Lower leg skin (tissue), 4 donors: Measurements from ENCODE around the gene C5orf34. TPM values are rescaled to one million over a fixed set of nuclear protein-coding genes. Genes with fewer than 3 reads are reported as not detected.

Source experiments
- DNase-seq, 2 donors: peaks; one replicate each; pipeline ENCODE4 v3.0.0-alpha.2; 2019; ENCODE audit warnings: low spot score in 2 of 2
- H3K4me3 ChIP-seq: fragments of 200-600 bp; sonication (generic); 2 replicates; pipeline ENCODE4 v1.5.1; 2017; ENCODE audit warnings: mild to moderate bottlenecking, low read depth; ENCODE audit not compliant: poor library complexity, severe bottlenecking
- CTCF ChIP-seq, 3 donors: fragments of 450-650 bp; IDR thresholded peaks; one replicate each; pipeline ENCODE4 v1.5.1; 2016; ENCODE audit warnings: antibody characterized with exemption in 3 of 3, mild to moderate bottlenecking in 3 of 3, moderate library complexity in 2 of 3
- POLR2A ChIP-seq, 2 donors: fragments of 450-650 bp; IDR thresholded peaks; one replicate each; pipeline ENCODE4 v1.6.1; 2016 to 2017; ENCODE audit warnings: antibody characterized with exemption in 2 of 2, mild to moderate bottlenecking in 1 of 2, moderate library complexity in 1 of 2
- WGBS, 2 donors: methylation state at CpG; one replicate each; pipeline ENCODE4 v1.1.5; 2018; 5-methylcytosine and 5-hydroxymethylcytosine counted together
- intact Hi-C: fragments of 100-400 bp; cut with DNase I; formaldehyde crosslinking; loops from one replicate; pipeline ENCODE4 v1.15.0; 2023; ENCODE audit warnings: low total_unique reads
- total RNA-seq, 4 donors: library from RNA; depleted of rRNA; stranded (reverse); fragments of >200 nt; gene quantifications; one replicate each; pipeline ENCODE4 v1.1.0, GENCODE V29; 2016

C5orf34 gene
- total RNA-seq, 4 donors from 2014 or later = 0.91 to 3.9 (median 1.4) TPM

DNA sequence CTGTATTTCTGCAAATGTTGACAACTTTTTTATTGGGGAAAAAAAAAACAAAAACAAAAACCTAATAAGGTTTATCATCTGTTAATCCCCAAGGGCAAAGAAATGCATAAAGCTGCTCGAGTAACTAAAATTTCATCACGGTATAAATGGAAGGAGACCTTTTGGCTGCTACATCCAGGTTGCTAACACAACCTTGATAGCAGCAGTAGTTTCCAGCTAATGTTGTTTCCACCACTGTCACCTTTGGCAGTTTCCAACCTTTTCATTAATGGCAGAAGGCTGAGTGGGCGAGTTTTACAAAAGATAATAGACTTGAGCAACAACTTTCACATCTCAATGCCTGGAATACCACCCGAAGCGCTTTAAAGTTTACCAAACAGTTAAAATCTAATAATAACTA lies 33.4 kb upstream of the C5orf34 start:
- no peak overlapping the region for H3K4me3 ChIP-seq
- 81 to 83% methylated on average over 5 of the region's 5 CpGs for WGBS, 2 donors
- intact Hi-C loops = no loop called here
- DNase-seq = no peak
- TF ChIP-seq POLR2A (IDR thresholded peaks at IDR 0.05) = no peak
- no peak for TF ChIP-seq CTCF (IDR thresholded peaks at IDR 0.05)

- no peak overlapping the region for H3K4me3 ChIP-seq
- WGBS, 2 donors = 93 to 95% methylated on average over 2 of the region's 2 CpGs
- DNase-seq = no peak
- no peak for TF ChIP-seq CTCF (IDR thresholded peaks at IDR 0.05)
- TF ChIP-seq POLR2A (IDR thresholded peaks at IDR 0.05) = no peak
- intact Hi-C loops = no loop called here
Measured at GRCh38 chr5:43547532-43547931, 32.6 kb upstream of the C5orf34 start.

DNA sequence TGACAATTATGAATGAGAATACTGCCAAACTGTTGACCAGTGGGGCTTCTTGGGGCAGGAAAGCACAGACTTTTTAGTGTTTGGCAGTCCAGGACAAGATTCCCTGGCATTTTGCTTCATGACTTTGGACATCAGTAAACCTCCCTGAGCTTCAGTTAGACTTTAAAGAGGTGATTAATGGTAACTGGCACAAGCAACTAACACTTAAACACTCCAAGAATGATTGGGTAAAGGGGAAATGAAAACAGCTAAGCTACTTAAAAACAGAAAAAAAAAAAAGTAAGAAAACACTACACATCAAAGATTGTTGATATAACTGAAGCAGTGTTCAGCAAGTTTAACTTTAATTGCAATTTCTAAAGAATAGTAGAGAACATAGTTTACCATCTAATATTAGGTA lies 28.5 kb upstream of the C5orf34 start:
- no peak for TF ChIP-seq POLR2A (IDR thresholded peaks at IDR 0.05)
- TF ChIP-seq CTCF (IDR thresholded peaks at IDR 0.05) = no peak
- intact Hi-C loops = no loop called here
- no peak for DNase-seq
- no peak overlapping the region for H3K4me3 ChIP-seq

DNA sequence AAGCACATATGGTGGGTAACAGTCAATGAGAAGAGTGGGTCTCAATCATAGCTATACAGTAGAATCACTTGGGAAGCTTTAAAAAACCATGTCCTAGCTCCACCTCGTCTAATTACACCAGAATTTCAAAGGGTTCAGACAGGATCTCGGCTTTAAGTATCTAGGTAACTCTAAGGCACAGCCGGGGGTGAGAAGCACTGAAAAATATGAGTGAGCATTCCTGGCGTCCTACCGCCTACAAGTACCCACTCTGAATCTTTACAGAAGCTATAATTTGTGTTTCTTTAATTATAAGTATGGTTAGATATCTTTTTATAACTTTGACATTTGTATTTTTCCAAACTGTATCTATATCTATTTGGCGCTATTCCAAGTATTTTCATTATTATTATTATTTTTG lies 25.8 kb upstream of the C5orf34 start:
- intact Hi-C loops = no loop called here
- no peak for TF ChIP-seq CTCF (IDR thresholded peaks at IDR 0.05)
- no peak for TF ChIP-seq POLR2A (IDR thresholded peaks at IDR 0.05)
- H3K4me3 ChIP-seq = no peak overlapping the region
- DNase-seq = no peak
- 90 to 91% methylated on average over 6 of the region's 6 CpGs for WGBS, 2 donors

DNA sequence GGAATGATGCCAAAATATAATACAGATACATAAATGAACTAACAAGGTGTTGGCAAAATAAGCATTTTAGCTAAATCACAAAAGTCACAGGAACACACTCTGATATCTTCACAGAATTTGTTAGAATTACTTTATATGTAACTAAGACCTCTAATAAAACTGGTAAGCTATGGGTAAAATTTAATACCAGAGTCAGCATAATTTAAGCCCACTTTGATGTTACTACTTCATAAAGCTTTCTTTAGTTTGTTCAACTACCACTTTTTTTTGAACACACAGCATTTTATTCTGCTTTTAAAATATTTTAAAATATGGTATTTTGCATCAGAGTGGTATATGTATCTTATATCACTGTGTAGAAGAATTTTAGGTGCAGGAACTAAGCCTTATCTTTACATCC lies 22.0 kb upstream of the C5orf34 start:
- H3K4me3 ChIP-seq = no peak overlapping the region
- no peak for TF ChIP-seq CTCF (IDR thresholded peaks at IDR 0.05)
- TF ChIP-seq POLR2A (IDR thresholded peaks at IDR 0.05) = no peak
- intact Hi-C loops = no loop called here
- DNase-seq = no peak

- no peak overlapping the region for H3K4me3 ChIP-seq
- DNase-seq = no peak
- TF ChIP-seq POLR2A (IDR thresholded peaks at IDR 0.05) = no peak
- intact Hi-C loops = no loop called here
- 74 to 84% methylated on average over 2 of the region's 2 CpGs for WGBS, 2 donors
Measured at GRCh38 chr5:43533646-43534045, 18.7 kb upstream of the C5orf34 start.
